Measurements from ENCODE around the gene GTF3A. TPM values are rescaled to one million over a fixed set of nuclear protein-coding genes. Genes with fewer than 3 reads are reported as not detected.

The GTF3A gene
- total and polyA plus RNA-seq, 8 donors = 66.6 to 124 (median 77.5) TPM

DNA sequence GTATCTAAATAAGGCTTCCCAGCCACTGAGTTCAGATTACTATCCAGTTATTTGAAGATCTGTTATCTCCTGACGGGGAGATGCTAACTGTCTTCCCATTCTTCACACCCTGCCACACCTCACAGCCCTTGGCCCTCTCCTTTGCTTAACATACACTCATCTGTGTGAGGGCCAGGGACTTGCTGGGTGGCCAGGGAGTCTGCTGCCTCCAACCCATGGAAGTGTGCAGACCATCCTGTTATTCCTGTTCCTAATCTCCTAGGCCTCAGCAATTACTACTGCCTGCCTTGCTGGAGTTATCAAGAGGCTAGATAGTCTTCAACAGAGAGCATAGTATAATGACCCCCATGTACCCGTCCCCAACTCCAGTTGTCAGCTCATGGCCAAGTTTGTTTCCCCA lies 36.2 kb upstream of the GTF3A start:
- Histone ChIP-seq H3K27me3 (no peaks in the 10 kb centered on the region), H3K36me3 (no peaks in the 10 kb centered on the region), H3K9me3 (no peaks in the 10 kb centered on the region), H3K4me1 (no peaks in the 10 kb centered on the region), H3K27ac (no peak overlapping the region), H3K4me3 (no peak overlapping the region)
- intact Hi-C loops (cut with DNase I) = no loop called here
- ATAC-seq (no peak), DNase-seq (no peak)
- TF ChIP-seq, protein P1, sequence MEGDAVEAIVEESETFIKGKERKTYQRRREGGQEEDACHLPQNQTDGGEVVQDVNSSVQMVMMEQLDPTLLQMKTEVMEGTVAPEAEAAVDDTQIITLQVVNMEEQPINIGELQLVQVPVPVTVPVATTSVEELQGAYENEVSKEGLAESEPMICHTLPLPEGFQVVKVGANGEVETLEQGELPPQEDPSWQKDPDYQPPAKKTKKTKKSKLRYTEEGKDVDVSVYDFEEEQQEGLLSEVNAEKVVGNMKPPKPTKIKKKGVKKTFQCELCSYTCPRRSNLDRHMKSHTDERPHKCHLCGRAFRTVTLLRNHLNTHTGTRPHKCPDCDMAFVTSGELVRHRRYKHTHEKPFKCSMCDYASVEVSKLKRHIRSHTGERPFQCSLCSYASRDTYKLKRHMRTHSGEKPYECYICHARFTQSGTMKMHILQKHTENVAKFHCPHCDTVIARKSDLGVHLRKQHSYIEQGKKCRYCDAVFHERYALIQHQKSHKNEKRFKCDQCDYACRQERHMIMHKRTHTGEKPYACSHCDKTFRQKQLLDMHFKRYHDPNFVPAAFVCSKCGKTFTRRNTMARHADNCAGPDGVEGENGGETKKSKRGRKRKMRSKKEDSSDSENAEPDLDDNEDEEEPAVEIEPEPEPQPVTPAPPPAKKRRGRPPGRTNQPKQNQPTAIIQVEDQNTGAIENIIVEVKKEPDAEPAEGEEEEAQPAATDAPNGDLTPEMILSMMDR (IDR thresholded peaks at IDR 0.05) = no peak

DNA sequence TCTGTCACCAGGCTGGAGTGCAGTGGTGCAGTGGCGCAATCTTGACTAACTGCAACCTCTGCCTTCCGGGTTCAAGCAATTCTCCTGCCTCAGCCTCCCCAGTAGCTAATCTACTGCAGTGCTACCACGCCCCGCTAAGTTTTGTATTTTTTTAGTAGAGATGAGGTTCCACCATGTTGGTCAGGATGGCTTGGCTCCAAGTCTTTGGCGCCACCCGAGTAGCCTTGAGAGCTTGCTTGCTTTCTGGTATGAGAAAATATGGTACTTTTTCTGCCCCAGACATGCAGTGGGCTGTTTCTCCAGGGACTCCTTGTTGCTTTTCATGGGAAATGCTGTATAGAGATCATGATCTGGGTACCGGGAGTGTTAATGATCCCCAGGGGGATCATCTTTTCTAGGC lies 34.5 kb upstream of the GTF3A start:
- H3K4me1 ChIP-seq = no peaks in the 10 kb centered on the region
- no peaks in the 10 kb centered on the region for H3K36me3 ChIP-seq
- DNase-seq = no peak
- no peaks in the 10 kb centered on the region for H3K9me3 ChIP-seq
- no peak overlapping the region for H3K27ac ChIP-seq
- TF ChIP-seq, protein P1 (IDR thresholded peaks at IDR 0.05) = no peak
- intact Hi-C loops (cut with DNase I) = no loop called here
- ATAC-seq = no peak
- no peak overlapping the region for H3K4me3 ChIP-seq
- no peaks in the 10 kb centered on the region for H3K27me3 ChIP-seq

DNA sequence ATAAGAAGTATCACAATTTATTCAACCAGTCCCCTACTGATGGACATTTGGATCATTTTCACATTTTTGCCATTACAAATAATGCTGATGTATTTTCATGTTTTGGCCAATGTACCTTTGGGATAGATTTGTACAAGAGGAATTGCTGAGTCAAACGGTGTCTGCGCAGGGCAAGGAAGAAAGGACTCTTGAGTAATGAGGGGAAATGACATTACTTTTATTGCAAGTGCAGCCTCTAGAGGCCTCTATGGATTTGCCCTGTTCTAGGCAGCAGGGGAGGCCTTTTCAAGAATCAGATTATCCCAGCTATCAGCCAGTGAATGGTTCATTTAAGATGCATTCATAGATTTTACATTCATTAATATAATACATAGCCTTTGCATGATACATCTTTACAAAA lies 32.9 kb upstream of the GTF3A start:
- no peak for DNase-seq
- ATAC-seq = no peak

DNA sequence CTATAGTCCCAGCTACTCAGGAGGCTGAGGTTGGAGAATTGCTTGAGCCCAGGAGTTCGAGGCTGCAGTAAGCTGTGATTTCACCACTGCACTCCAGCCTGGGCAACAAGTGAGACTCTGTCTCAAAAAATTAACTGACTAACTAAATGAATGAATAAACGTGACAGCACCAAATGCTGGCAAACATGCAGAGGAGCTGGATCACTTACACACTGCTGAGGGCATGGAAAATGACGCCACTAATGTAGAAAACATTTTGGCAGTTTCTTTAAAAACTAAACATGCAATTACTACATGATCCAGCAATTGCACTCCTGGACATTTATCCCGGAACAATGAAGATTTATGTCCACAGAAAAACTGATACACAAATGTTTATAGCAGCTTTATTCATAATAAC lies 31.3 kb upstream of the GTF3A start:
- no peaks in the 10 kb centered on the region for H3K27me3 ChIP-seq
- intact Hi-C loops (cut with DNase I) = no loop called here
- H3K27ac ChIP-seq = no peak overlapping the region
- DNase-seq (no peak), ATAC-seq (no peak)
- no peaks in the 10 kb centered on the region for H3K4me1 ChIP-seq
- no peak overlapping the region for H3K4me3 ChIP-seq
- no peaks in the 10 kb centered on the region for H3K9me3 ChIP-seq
- TF ChIP-seq, protein P1 (IDR thresholded peaks at IDR 0.05) = no peak
- H3K36me3 ChIP-seq = no peaks in the 10 kb centered on the region

More for the DNA sequence above, 32.9 kb upstream of the GTF3A start:
- H3K9me3 ChIP-seq = no peaks in the 10 kb centered on the region
- TF ChIP-seq, protein P1 (IDR thresholded peaks at IDR 0.05) = no peak
- no peak overlapping the region for H3K27ac ChIP-seq
- intact Hi-C loops (cut with DNase I) = no loop called here
- no peaks in the 10 kb centered on the region for H3K36me3 ChIP-seq
- no peak overlapping the region for H3K4me3 ChIP-seq
- H3K27me3 ChIP-seq = no peaks in the 10 kb centered on the region
- H3K4me1 ChIP-seq = no peaks in the 10 kb centered on the region

DNA sequence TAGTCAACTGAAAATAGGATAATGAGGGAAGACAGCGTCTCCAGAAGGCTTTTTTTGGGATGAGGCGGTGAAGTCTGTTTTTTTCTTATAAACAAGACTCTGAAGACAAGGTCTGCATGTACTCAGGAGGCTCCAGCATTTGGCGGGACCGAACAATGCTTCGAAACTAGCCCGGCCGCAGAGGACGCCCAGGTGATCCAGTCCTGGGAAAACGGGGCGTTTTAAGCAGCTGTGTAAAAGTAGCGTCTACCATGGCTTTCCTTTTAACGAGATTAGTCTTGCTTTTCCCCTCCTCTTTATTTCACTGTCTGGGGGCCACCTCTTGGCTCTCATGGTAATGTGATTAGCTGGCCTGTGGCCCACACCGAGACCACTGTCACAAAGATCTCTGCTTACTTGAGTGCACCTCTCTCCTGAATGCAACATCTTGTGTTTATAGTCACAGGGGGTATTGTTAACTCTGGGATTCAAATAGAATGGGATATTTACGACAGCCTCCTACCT lies 29.4 kb upstream of the GTF3A start:
- DNase-seq (no peak), ATAC-seq (no peak)
- Histone ChIP-seq H3K36me3 (no peaks in the 10 kb centered on the region), H3K27me3 (no peaks in the 10 kb centered on the region), H3K4me3 (no peak overlapping the region), H3K9me3 (no peaks in the 10 kb centered on the region), H3K4me1 (no peaks in the 10 kb centered on the region), H3K27ac (no peak overlapping the region)
- TF ChIP-seq, protein P1 (IDR thresholded peaks at IDR 0.05) = no peak
- intact Hi-C loops (cut with DNase I) = no loop called here
